Loucy (cell line): ENCODE measurements around the gene GDNF.

Experiments used
- H2AFZ ChIP-seq: fragments of 200-600 bp; sonication (generic); 2 replicates; pipeline ENCODE4 v1.6.0; 2016; ENCODE audit warnings: antibody characterized with exemption, mild to moderate bottlenecking, low read length, moderate library complexity
- H3F3A ChIP-seq: fragments of 200-600 bp; 2 replicates; pipeline ENCODE4 v1.6.0; 2016; ENCODE audit warnings: antibody characterized with exemption, low read depth, mild to moderate bottlenecking
- H3K27me3 ChIP-seq: fragments of 200-600 bp; sonication (generic); 2 replicates; pipeline ENCODE4 v1.6.1; 2014; ENCODE audit warnings: low read length, mild to moderate bottlenecking; ENCODE audit not compliant: insufficient read depth, poor library complexity, severe bottlenecking
- H3K36me3 ChIP-seq: fragments of 200-600 bp; sonication (generic); 2 replicates; pipeline ENCODE4 v1.6.1; 2016; ENCODE audit warnings: low read length; ENCODE audit not compliant: insufficient read depth
- H3K4me1 ChIP-seq: fragments of 200-600 bp; sonication (generic); 2 replicates; pipeline ENCODE4 v1.5.1; 2014; ENCODE audit warnings: low read length, mild to moderate bottlenecking; ENCODE audit not compliant: insufficient read depth, poor library complexity, severe bottlenecking
- H3K4me2 ChIP-seq: fragments of 200-600 bp; sonication (generic); 2 replicates; pipeline ENCODE4 v1.6.0; 2014; ENCODE audit warnings: antibody characterized with exemption, low read length, low read depth, mild to moderate bottlenecking; ENCODE audit not compliant: poor library complexity, severe bottlenecking
- H3K4me3 ChIP-seq: fragments of 200-600 bp; sonication (generic); 2 replicates; pipeline ENCODE4 v1.5.1; 2014; ENCODE audit warnings: low read length, mild to moderate bottlenecking, mixed read lengths; ENCODE audit not compliant: poor library complexity, severe bottlenecking
- H3K79me2 ChIP-seq: fragments of 200-600 bp; sonication (generic); 2 replicates; pipeline ENCODE4 v1.6.1; 2014; ENCODE audit warnings: low read length; ENCODE audit not compliant: insufficient read depth
- H3K9ac ChIP-seq: fragments of 200-600 bp; sonication (generic); 2 replicates; pipeline ENCODE4 v1.6.0; 2014; ENCODE audit warnings: mild to moderate bottlenecking, low read depth, low read length, moderate library complexity; ENCODE audit not compliant: poor library complexity, severe bottlenecking
- H3K9me2 ChIP-seq: fragments of 200-600 bp; sonication (generic); replicated peaks from 2 replicates; pipeline ENCODE4 v1.6.1; 2016; ENCODE audit warnings: low read depth, low read length, mixed read lengths
- H3K9me3 ChIP-seq: fragments of 200-600 bp; sonication (generic); 2 replicates; pipeline ENCODE4 v1.6.1; 2014; ENCODE audit warnings: mild to moderate bottlenecking, antibody characterized with exemption, low read length, low read depth; ENCODE audit not compliant: insufficient read depth
- H4K20me1 ChIP-seq: fragments of 200-600 bp; sonication (generic); 2 replicates; pipeline ENCODE4 v1.6.0; 2014; ENCODE audit warnings: antibody characterized with exemption, low read length, mild to moderate bottlenecking; ENCODE audit not compliant: insufficient read depth, poor library complexity, severe bottlenecking
- CTCF ChIP-seq: fragments of 200-600 bp; sonication (generic); conservative IDR thresholded peaks from 2 replicates; pipeline ENCODE4 v1.5.1; 2014; ENCODE audit warnings: mild to moderate bottlenecking, antibody characterized with exemption, low read length
- EZH2phosphoT487 ChIP-seq: fragments of 200-600 bp; IDR thresholded peaks from 2 replicates; pipeline ENCODE4 v1.6.1; 2018; ENCODE audit warnings: antibody characterized with exemption, mild to moderate bottlenecking, moderate library complexity, borderline replicate concordance

The GDNF gene

GRCh38 chr5:37792975-37793631, 46.7 kb downstream of the GDNF start:
- H3K9me3 ChIP-seq = 0 out of 2 replicates have a peak, but pooled peaks cover 6% of the 10 kb centered on the region
- no peaks in the 10 kb centered on the region for H3K27me3 ChIP-seq
- H3K4me3 ChIP-seq = no peak overlapping the region
- no peaks in the 10 kb centered on the region for H3K4me1 ChIP-seq
- TF ChIP-seq EZH2phosphoT487 (no peak), CTCF (no peak)
- H3K4me2 ChIP-seq = no peak overlapping the region
- no peak overlapping the region for H3K9ac ChIP-seq
- no peaks in the 10 kb centered on the region for H3K9me2 ChIP-seq
- no peaks in the 10 kb centered on the region for H3K79me2 ChIP-seq
- H3F3A ChIP-seq = no peaks in the 10 kb centered on the region
- H4K20me1 ChIP-seq = no peaks in the 10 kb centered on the region
- H3K36me3 ChIP-seq = no peaks in the 10 kb centered on the region
- no peak overlapping the region for H2AFZ ChIP-seq

- H3F3A ChIP-seq = no peaks in the 10 kb centered on the region
- no peaks in the 10 kb centered on the region for H3K36me3 ChIP-seq
- H3K79me2 ChIP-seq = no peaks in the 10 kb centered on the region
- no peaks in the 10 kb centered on the region for H3K4me1 ChIP-seq
- TF ChIP-seq CTCF (no peak), EZH2phosphoT487 (no peak)
- no peaks in the 10 kb centered on the region for H3K27me3 ChIP-seq
- H3K4me2 ChIP-seq = no peak overlapping the region
- H3K9ac ChIP-seq = no peak overlapping the region
- no peak overlapping the region for H2AFZ ChIP-seq
- no peak overlapping the region for H3K4me3 ChIP-seq
- H4K20me1 ChIP-seq = no peaks in the 10 kb centered on the region
- H3K9me2 ChIP-seq = no peaks in the 10 kb centered on the region
- H3K9me3 ChIP-seq = 0 out of 2 replicates have a peak, but pooled peaks cover 6% of the 10 kb centered on the region
Observed at GRCh38 chr5:37791321-37791720, 48.5 kb downstream of the GDNF start.

GRCh38 chr5:37789991-37790390, 49.9 kb downstream of the GDNF start:
- H3F3A ChIP-seq = no peaks in the 10 kb centered on the region
- H3K4me3 ChIP-seq = no peak overlapping the region
- no peak for TF ChIP-seq EZH2phosphoT487
- no peak for TF ChIP-seq CTCF
- H3K4me2 ChIP-seq = no peak overlapping the region
- no peaks in the 10 kb centered on the region for H3K36me3 ChIP-seq
- H2AFZ ChIP-seq = no peak overlapping the region
- no peaks in the 10 kb centered on the region for H4K20me1 ChIP-seq
- no peaks in the 10 kb centered on the region for H3K79me2 ChIP-seq
- 0 out of 2 replicates have a peak, but pooled peaks cover 6% of the 10 kb centered on the region for H3K9me3 ChIP-seq
- no peaks in the 10 kb centered on the region for H3K9me2 ChIP-seq
- no peaks in the 10 kb centered on the region for H3K27me3 ChIP-seq
- no peaks in the 10 kb centered on the region for H3K4me1 ChIP-seq
- no peak overlapping the region for H3K9ac ChIP-seq
